WERI-Rb-1 (cell line): ENCODE data around the gene OR4F6.

Experiments used
- DNase-seq: peaks from one replicate; pipeline ENCODE4 v3.0.0-alpha.2; 2020
- H3K27ac ChIP-seq: fragments of 250-450 bp; sonication (Bioruptor Pico); 2 replicates; pipeline ENCODE4 v1.5.1; 2020; ENCODE audit warnings: mild to moderate bottlenecking, moderate library complexity
- H3K27me3 ChIP-seq: fragments of 250-450 bp; sonication (Bioruptor Pico); 2 replicates; pipeline ENCODE4 v1.5.1; 2021; ENCODE audit warnings: mild to moderate bottlenecking, low read depth, moderate library complexity; ENCODE audit not compliant: insufficient read depth, severe bottlenecking
- H3K36me3 ChIP-seq: fragments of 250-450 bp; sonication (Bioruptor Pico); 2 replicates; pipeline ENCODE4 v1.5.1; 2020; ENCODE audit warnings: mild to moderate bottlenecking, moderate library complexity
- H3K4me3 ChIP-seq: 2 replicates; pipeline ENCODE4 v1.5.1; 2011; ENCODE audit warnings: low read depth, mild to moderate bottlenecking, control low read depth, low read length
- H3K9me3 ChIP-seq: fragments of 250-450 bp; sonication (Bioruptor Pico); 2 replicates; pipeline ENCODE4 v1.5.1; 2021; ENCODE audit warnings: mild to moderate bottlenecking, moderate library complexity; ENCODE audit not compliant: severe bottlenecking
- TF ChIP-seq, protein P1 (sequence below): IDR thresholded peaks from 2 replicates; pipeline ENCODE4 v1.5.1; 2011; ENCODE audit warnings: low read depth, mild to moderate bottlenecking, control low read depth, inconsistent platforms, low read length

Gene OR4F6

DNA sequence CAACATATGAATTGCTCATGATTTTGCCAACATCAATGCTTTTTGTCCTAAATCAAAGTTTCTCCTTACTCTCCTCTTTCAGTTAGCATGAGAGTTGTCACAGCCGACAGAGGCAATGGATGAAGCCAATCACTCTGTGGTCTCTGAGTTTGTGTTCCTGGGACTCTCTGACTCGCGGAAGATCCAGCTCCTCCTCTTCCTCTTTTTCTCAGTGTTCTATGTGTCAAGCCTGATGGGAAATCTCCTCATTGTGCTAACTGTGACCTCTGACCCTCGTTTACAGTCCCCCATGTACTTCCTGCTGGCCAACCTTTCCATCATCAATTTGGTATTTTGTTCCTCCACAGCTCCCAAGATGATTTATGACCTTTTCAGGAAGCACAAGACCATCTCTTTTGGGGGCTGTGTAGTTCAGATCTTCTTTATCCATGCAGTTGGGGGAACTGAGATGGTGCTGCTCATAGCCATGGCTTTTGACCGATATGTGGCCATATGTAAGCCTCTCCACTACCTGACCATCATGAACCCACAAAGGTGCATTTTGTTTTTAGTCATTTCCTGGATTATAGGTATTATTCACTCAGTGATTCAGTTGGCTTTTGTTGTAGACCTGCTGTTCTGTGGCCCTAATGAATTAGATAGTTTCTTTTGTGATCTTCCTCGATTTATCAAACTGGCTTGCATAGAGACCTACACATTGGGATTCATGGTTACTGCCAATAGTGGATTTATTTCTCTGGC is 2.5 kb downstream of the OR4F6 start:
- Histone ChIP-seq H3K27me3 (no peaks in the 10 kb centered on the region), H3K4me3 (no peak overlapping the region), H3K36me3 (no peaks in the 10 kb centered on the region), H3K9me3 (no peaks in the 10 kb centered on the region), H3K27ac (no peak overlapping the region)
- no peak for DNase-seq
- TF ChIP-seq, protein P1, sequence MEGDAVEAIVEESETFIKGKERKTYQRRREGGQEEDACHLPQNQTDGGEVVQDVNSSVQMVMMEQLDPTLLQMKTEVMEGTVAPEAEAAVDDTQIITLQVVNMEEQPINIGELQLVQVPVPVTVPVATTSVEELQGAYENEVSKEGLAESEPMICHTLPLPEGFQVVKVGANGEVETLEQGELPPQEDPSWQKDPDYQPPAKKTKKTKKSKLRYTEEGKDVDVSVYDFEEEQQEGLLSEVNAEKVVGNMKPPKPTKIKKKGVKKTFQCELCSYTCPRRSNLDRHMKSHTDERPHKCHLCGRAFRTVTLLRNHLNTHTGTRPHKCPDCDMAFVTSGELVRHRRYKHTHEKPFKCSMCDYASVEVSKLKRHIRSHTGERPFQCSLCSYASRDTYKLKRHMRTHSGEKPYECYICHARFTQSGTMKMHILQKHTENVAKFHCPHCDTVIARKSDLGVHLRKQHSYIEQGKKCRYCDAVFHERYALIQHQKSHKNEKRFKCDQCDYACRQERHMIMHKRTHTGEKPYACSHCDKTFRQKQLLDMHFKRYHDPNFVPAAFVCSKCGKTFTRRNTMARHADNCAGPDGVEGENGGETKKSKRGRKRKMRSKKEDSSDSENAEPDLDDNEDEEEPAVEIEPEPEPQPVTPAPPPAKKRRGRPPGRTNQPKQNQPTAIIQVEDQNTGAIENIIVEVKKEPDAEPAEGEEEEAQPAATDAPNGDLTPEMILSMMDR: no peak

DNA sequence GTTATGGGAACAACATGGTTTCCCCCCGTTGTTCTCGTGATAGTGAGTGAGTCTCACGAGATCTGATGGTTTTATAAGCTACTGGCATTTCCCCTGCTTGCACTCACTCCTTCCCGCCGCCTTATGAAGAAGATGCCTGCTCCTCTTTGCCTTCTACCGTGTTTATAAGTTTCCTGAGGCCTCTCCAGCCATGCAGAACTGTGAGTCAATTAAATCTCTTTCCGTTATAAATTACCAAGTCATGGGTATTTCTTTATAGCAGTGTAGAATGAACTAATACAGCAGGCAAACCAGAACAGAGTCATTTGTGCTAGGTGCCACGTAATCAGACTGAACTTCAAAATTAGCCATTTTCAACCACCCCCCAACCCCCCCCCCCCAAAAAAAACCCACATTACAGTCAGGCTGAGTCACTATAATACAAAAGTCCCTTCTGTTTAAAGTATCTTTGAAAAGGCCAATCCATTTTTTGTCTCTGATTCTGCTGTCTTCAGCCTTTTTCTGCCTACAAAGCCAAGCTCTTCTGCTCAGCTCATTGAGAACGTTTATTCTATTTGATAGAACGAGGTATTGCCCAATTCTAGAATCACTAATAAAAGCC is 4.1 kb downstream of the OR4F6 start:
- no peaks in the 10 kb centered on the region for H3K27me3 ChIP-seq
- H3K4me3 ChIP-seq: no peak overlapping the region
- TF ChIP-seq, protein P1: no peak
- H3K36me3 ChIP-seq: no peaks in the 10 kb centered on the region
- DNase-seq: no peak
- H3K9me3 ChIP-seq: no peaks in the 10 kb centered on the region
- H3K27ac ChIP-seq: no peak overlapping the region

DNA sequence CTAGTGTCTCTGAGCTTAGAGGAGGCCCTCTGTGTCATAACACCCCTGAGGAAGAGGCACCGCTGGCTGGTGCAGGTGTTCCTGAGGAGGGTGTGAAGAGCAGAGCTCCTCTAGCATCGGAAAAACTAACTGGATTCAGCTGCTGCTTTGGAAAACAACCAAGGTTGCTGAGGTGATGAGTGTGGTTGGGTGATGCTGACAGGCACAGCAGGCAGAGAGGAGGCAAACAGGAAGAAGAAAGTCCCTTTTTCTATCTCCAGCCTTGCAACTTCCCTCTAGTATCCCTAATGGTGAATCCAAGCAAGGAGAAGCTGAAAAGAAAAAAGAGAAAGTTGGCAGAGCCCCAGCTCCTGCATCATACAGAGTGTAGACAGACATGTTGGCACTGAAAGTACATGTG is 4.9 kb downstream of the OR4F6 start:
- no peaks in the 10 kb centered on the region for H3K9me3 ChIP-seq
- TF ChIP-seq, protein P1: no peak
- DNase-seq: no peak
- no peak overlapping the region for H3K4me3 ChIP-seq
- no peaks in the 10 kb centered on the region for H3K27me3 ChIP-seq
- H3K36me3 ChIP-seq: no peaks in the 10 kb centered on the region
- H3K27ac ChIP-seq: no peak overlapping the region

DNA sequence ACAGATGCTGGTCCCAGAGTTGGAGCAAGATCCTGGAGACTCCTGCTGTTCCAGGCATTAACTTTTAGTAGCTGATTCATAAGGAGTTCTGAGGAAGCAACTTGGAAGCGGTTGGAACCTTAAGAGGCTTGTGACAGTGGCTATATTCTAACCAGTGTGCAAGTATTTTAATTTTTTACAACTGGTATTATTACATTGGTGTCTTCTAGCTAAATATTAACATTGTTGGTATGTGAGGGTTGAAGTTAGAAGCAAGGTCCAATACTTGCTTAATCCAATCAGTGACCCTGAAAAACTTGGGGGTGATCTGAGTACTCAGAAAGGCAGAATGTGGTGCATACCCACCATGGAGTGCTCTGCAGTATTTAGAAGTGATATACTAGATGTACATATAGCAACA is 7.1 kb downstream of the OR4F6 start:
- H3K4me3 ChIP-seq: no peak overlapping the region
- TF ChIP-seq, protein P1: no peak
- no peaks in the 10 kb centered on the region for H3K36me3 ChIP-seq
- no peak for DNase-seq
- H3K27me3 ChIP-seq: no peaks in the 10 kb centered on the region
- no peak overlapping the region for H3K27ac ChIP-seq
- H3K9me3 ChIP-seq: no peaks in the 10 kb centered on the region

DNA sequence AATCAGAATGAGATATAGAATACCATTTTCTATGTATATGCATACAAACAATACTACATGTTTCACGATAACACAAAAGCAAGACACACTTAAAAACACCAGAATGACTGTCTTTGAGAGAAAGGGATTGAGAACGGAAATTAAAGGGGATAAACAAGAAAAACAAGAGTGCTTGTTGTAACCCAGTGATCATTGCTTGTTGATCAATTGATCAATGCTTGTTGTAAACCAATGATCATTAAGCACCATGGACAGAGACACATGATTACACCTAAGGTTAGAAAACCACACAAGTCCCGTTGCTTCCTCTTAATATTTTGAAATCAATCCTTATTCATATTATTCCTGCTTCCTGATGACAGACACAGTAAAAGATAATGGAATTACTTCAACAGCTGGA is 7.6 kb downstream of the OR4F6 start:
- H3K27ac ChIP-seq: no peak overlapping the region
- no peaks in the 10 kb centered on the region for H3K9me3 ChIP-seq
- TF ChIP-seq, protein P1: no peak
- no peaks in the 10 kb centered on the region for H3K36me3 ChIP-seq
- no peaks in the 10 kb centered on the region for H3K27me3 ChIP-seq
- DNase-seq: no peak
- H3K4me3 ChIP-seq: no peak overlapping the region

DNA sequence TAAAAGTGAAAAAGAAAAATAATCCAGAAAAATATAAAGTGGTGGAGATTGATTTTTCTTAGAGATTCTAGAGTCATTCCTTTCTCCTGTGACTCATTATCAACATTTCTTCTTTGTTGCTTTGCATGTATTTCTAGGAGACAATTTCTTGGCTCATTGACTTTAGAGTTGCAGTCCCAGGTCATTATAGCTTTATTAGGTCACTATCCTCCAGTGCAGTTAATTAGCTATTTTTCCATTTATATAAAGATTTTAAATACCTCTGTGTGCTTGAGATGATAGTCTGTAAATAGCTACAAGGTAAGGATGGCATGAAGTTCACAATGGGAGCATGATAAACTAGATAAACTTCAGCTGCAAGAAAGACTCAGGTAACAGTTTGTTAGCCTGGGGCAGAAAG is 8.6 kb downstream of the OR4F6 start, which contains the start of gene OR4F15:
OR4F15 (plus strand) TSS at position 301 of the 400 bp plus-strand sequence. CDS start 5,985 bp downstream, outside the sequence.
- DNase-seq: no peak
- no peaks in the 10 kb centered on the region for H3K9me3 ChIP-seq
- no peaks in the 10 kb centered on the region for H3K36me3 ChIP-seq
- no peaks in the 10 kb centered on the region for H3K27me3 ChIP-seq
- TF ChIP-seq, protein P1: no peak
- no peak within 1 kb of the TSS for H3K4me3 ChIP-seq
- no peak within 1 kb of the TSS for H3K27ac ChIP-seq
